Measurements from ENCODE around the gene PEX13.
A peak's percentile ranks its signal among the peaks of the same experiment; 100 is the strongest.
"Not testable (repeated sequence)": the region's sequence is repeated elsewhere in the genome, so short reads cannot be mapped to it uniquely, and the experiment has no call there.

PEX13 gene

GRCh38 chr2:61011678-61012077, 5.8 kb upstream of the PEX13 start:
- DNase-seq, result no peak

GRCh38 chr2:61012303-61012702, 5.2 kb upstream of the PEX13 start:
- DNase-seq, result not testable (repeated sequence)

GRCh38 chr2:61013382-61013781, 4.1 kb upstream of the PEX13 start:
- DNase-seq, result no peak

- DNase-seq, result no peak
Measured at GRCh38 chr2:61014763-61015162, 2.8 kb upstream of the PEX13 start.

GRCh38 chr2:61015976-61016375, 1.5 kb upstream of the PEX13 start:
- no peak for DNase-seq

GRCh38 chr2:61016392-61017002, 1.0 kb upstream of the PEX13 start:
- DNase-seq, result no peak

GRCh38 chr2:61017003-61017555, 441 bp upstream of the PEX13 start:
- DNase-seq, result peak; percentile 94

- DNase-seq, result no peak
Measured at GRCh38 chr2:61018318-61018755, 817 bp downstream of the PEX13 start.

GRCh38 chr2:61018798-61019197, 1.3 kb downstream of the PEX13 start:
- no peak for DNase-seq

GRCh38 chr2:61021228-61021660, 3.7 kb downstream of the PEX13 start:
- no peak for DNase-seq

GRCh38 chr2:61023670-61024069, 6.2 kb downstream of the PEX13 start:
- no peak for DNase-seq

GRCh38 chr2:61029533-61029932, 12.0 kb downstream of the PEX13 start:
- no peak for DNase-seq

GRCh38 chr2:61034592-61034991, 17.1 kb downstream of the PEX13 start:
- not testable (repeated sequence) for DNase-seq

GRCh38 chr2:61036643-61037042, 19.1 kb downstream of the PEX13 start:
- DNase-seq, result not testable (repeated sequence)

- no peak for DNase-seq
Measured at GRCh38 chr2:61042807-61043206, 25.3 kb downstream of the PEX13 start.

- no peak for DNase-seq
Measured at GRCh38 chr2:61044636-61045035, 27.1 kb downstream of the PEX13 start.

- DNase-seq, result no peak
Measured at GRCh38 chr2:61045226-61045625, 27.7 kb downstream of the PEX13 start.

GRCh38 chr2:61045999-61046398, 28.5 kb downstream of the PEX13 start:
- no peak for DNase-seq

- no peak for DNase-seq
Measured at GRCh38 chr2:61055557-61055956, 38.0 kb downstream of the PEX13 start.

GRCh38 chr2:61057562-61057961, 40.0 kb downstream of the PEX13 start:
- DNase-seq, result no peak

GRCh38 chr2:61059382-61059781, 41.9 kb downstream of the PEX13 start:
- DNase-seq, result no peak

- DNase-seq, result peak; percentile 97
Measured at GRCh38 chr2:61065714-61066709, 48.5 kb downstream of the PEX13 start, which contains the start of gene SANBR. TSS of gene SANBR (plus strand) at chr2:61065871. CDS start at chr2:61070351, 4,480 bp downstream.

GRCh38 chr2:61074100-61074499, 56.6 kb downstream of the PEX13 start:
- DNase-seq, result no peak

GRCh38 chr2:61085883-61086282, 68.4 kb downstream of the PEX13 start:
- DNase-seq, result no peak

All from islet precursor cell (in vitro differentiated cells).